ENCODE data around the gene OR7C1. TPM values are rescaled to one million over a fixed set of nuclear protein-coding genes. Genes with fewer than 3 reads are reported as not detected.

Gene OR7C1
- total RNA-seq, 2 donors from 2014 or later: 3.2 to 5.1 TPM

- intact Hi-C loops (cut with DNase I): no loop called here
- 68% methylated on average over 6 of the region's 6 CpGs for WGBS
- DNase-seq (ENCODE audit: low spot score): no peak
Observed at GRCh38 chr19:14821937-14822336, 13.0 kb downstream of the OR7C1 start.

GRCh38 chr19:14818588-14818987, 16.4 kb downstream of the OR7C1 start:
- WGBS: 66% methylated on average over 8 of the region's 8 CpGs
- TF ChIP-seq CTCF (IDR thresholded peaks at IDR 0.05) (no peak), POLR2AphosphoS5 (IDR thresholded peaks at IDR 0.05) (no peak), POLR2A (IDR thresholded peaks at IDR 0.05) (no peak)
- intact Hi-C loops (cut with DNase I): no loop called here
- no peak overlapping the region for H3K4me3 ChIP-seq
- no peak for DNase-seq (ENCODE audit: low spot score)
- no peaks in the 10 kb centered on the region for H3K27me3 ChIP-seq (replicated peaks; ENCODE audit: insufficient read depth)
- H3K36me3 ChIP-seq: no peaks in the 10 kb centered on the region
- no peaks in the 10 kb centered on the region for H3K9me3 ChIP-seq
- no peak overlapping the region for H3K27ac ChIP-seq
- H3K4me1 ChIP-seq (replicated peaks): no peaks in the 10 kb centered on the region

More at GRCh38 chr19:14821937-14822336, 13.0 kb downstream of the OR7C1 start:
- TF ChIP-seq CTCF (IDR thresholded peaks at IDR 0.05): no peak
- no peak for TF ChIP-seq POLR2A (IDR thresholded peaks at IDR 0.05)
- TF ChIP-seq POLR2AphosphoS5 (IDR thresholded peaks at IDR 0.05): no peak
- H3K4me1 ChIP-seq (replicated peaks): no peaks in the 10 kb centered on the region
- H3K36me3 ChIP-seq: no peaks in the 10 kb centered on the region
- no peaks in the 10 kb centered on the region for H3K27me3 ChIP-seq (replicated peaks; ENCODE audit: insufficient read depth)
- no peak overlapping the region for H3K27ac ChIP-seq
- no peaks in the 10 kb centered on the region for H3K9me3 ChIP-seq
- no peak overlapping the region for H3K4me3 ChIP-seq

- no peaks in the 10 kb centered on the region for H3K27me3 ChIP-seq (replicated peaks; ENCODE audit: insufficient read depth)
- no peak overlapping the region for H3K4me3 ChIP-seq
- no peaks in the 10 kb centered on the region for H3K9me3 ChIP-seq
- DNase-seq (ENCODE audit: low spot score): no peak
- no peaks in the 10 kb centered on the region for H3K4me1 ChIP-seq (replicated peaks)
- no peak overlapping the region for H3K27ac ChIP-seq
- no peaks in the 10 kb centered on the region for H3K36me3 ChIP-seq
- no peak for TF ChIP-seq POLR2AphosphoS5 (IDR thresholded peaks at IDR 0.05)
- intact Hi-C loops (cut with DNase I): no loop called here
- 63% methylated on average over 3 of the region's 3 CpGs for WGBS
Observed at GRCh38 chr19:14817052-14817451, 17.9 kb downstream of the OR7C1 start.

- H3K27me3 ChIP-seq (replicated peaks; ENCODE audit: insufficient read depth): no peaks in the 10 kb centered on the region
- intact Hi-C loops (cut with DNase I): no loop called here
- TF ChIP-seq CTCF (IDR thresholded peaks at IDR 0.05): no peak
- no peak for TF ChIP-seq POLR2A (IDR thresholded peaks at IDR 0.05)
- TF ChIP-seq POLR2AphosphoS5 (IDR thresholded peaks at IDR 0.05): no peak
- no peak for DNase-seq (ENCODE audit: low spot score)
- H3K36me3 ChIP-seq: no peaks in the 10 kb centered on the region
- no peak overlapping the region for H3K27ac ChIP-seq
- no peaks in the 10 kb centered on the region for H3K4me1 ChIP-seq (replicated peaks)
- H3K4me3 ChIP-seq: no peak overlapping the region
- H3K9me3 ChIP-seq: no peaks in the 10 kb centered on the region
- 77% methylated on average over 2 of the region's 2 CpGs for WGBS
Observed at GRCh38 chr19:14814982-14815652, 19.9 kb downstream of the OR7C1 start.

GRCh38 chr19:14809272-14810057, 25.5 kb downstream of the OR7C1 start:
- TF ChIP-seq POLR2AphosphoS5 (IDR thresholded peaks at IDR 0.05): peak; percentile 64
- no peak for TF ChIP-seq POLR2A (IDR thresholded peaks at IDR 0.05)
- Histone ChIP-seq H3K36me3 (no peaks in the 10 kb centered on the region), H3K9me3 (no peaks in the 10 kb centered on the region), H3K27me3 (replicated peaks; ENCODE audit: insufficient read depth) (no peaks in the 10 kb centered on the region), H3K4me1 (replicated peaks) (no peaks in the 10 kb centered on the region), H3K4me3 (no peak overlapping the region), H3K27ac (peak overlapping the region in 1 of 2 donors; percentile 8)
- peak; percentile 35 for DNase-seq (ENCODE audit: low spot score)
- 49% methylated on average over 9 of the region's 9 CpGs for WGBS
- intact Hi-C loops (cut with DNase I): no loop called here

Measured in prostate gland (tissue), 2 donors.